NOMO-1 treated with DMSO at 0.1 percent for 48 hours (cell line): ENCODE data around the gene IL10RA.

Experiments used
- DNase-seq: peaks from one replicate; lab custom pipeline; 2025; ENCODE audit not compliant: unreplicated experiment; lab: John Stamatoyannopoulos, UW

IL10RA gene

DNA sequence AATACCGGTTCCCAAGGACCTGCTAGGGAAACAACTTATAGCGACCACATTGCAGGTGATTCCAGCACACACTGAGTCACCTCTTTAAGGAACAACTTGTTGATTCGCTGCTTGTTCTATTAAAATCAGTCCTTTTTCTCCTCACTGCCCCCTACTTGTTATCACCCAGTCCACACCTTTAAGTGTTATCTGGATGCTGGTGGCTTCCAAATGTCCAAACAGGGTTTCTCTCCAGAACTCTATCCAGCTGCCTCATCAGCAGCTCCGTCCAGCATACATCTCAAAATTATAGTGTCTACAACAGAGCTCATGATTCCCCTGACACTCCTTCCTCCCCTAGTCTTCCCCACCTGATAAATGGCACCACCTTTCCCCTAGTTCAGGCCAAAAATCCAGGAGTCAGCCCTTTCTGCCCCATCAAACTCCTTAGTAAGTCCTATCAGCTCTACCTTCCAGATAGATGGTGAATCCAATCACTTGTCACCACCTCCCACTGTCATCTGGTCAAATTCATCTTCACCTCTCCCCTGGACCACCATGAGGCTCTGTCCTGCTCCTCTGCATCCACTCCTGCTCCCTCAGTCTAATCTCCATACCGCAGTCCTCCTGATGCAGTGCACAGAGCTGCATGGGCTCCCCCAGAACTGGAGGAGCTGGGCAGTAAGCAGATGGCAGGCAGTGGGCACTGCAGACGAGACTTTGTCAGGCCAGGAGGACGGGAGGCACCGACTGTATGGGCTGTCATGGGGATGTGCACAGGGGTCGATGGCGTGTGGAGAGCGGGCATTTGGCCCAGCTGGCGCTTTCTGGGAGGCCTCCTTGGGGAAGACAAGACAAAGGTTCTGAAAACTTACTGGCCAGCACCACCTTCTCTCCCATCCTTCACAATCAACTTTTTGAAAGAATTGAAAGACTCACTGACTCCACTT lies 19.3 kb downstream of the IL10RA start:
- no peak for DNase-seq

GRCh38 chr11:118006153-118006534 lies 19.9 kb downstream of the IL10RA start:
- DNase-seq = no peak

DNA sequence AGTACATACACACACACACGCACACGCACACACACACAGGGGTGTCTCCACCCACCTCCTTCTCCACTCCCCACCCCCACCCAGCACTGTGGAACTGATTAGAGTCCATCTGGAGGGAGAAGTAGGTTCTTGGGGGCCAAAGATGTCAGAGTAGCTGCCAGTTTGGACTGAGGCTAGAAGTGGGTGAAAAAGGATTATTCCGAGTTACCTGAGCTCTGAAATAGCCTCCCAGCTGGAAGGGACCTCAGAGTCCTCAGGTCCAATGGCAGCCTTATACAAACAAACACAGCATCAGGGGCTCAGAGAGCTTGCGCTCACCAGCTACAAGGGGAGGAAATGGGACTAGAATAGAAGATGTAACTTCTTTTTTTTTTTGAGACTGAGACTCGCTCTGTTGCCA lies 20.8 kb downstream of the IL10RA start:
- DNase-seq = peak; percentile 37

DNA sequence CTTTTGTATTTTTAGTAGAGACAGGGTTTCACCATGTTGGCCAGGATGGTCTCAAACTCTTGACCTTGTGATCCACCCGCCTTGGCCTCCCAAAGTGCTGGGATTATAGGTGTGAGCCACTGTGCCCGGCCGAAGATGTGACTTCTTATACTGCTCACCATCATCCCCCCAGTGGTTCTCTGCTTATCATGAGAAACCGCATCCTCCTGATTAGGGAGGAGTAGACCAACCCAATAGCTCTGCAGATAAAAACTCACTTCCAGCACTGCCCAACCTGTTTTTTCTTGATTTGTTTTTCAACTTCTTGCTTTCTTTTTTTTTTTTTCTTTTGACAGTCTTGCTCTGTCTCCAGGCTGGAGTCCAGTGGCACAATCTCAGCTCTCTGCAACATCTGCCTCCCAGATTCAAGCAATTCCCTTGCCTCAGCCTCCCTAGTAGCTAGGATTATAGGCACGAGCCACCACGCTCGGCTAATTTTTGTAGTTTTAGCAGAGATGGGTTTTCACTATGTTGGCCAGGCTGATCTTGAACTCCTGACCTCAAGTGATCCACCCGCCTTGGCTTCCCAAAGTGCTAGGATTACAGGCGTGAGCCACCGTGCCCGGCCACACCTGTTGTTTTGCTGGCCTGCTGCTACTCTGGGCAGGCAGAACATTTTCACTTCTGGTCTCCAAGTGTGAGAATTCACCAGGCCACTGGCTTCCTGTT lies 21.5 kb downstream of the IL10RA start:
- DNase-seq = peak; percentile 44

DNA sequence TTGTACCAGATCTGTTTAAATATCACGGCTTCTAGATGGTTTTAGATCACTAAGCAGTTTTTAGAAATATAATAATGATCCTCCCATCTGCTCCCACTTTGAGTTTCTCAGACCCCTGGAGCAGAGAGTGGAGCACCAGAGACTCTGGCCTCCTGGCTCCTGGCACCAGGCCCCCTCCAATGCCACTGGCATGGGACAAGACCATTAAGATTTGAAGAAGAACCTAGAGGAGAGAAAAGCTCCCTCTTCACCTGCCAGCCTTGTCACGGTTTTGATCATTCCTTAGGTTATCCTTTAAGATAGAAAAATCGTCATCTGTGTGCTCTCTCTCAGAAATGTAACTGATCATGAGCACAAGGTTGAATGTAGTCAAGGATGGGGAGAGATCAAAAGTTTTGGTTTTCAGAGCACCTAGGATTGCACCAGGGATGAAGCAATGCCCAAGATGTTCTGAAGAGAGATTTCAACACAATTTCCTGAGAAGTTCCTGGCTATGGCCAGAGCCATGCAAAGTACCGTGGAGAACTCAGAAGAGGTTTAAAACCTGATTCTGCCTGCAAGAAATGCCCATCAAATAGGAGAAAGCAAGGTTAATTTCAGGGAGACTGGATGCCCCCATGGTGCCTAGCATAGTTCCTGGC lies 22.2 kb downstream of the IL10RA start:
- DNase-seq = peak; percentile 58

DNA sequence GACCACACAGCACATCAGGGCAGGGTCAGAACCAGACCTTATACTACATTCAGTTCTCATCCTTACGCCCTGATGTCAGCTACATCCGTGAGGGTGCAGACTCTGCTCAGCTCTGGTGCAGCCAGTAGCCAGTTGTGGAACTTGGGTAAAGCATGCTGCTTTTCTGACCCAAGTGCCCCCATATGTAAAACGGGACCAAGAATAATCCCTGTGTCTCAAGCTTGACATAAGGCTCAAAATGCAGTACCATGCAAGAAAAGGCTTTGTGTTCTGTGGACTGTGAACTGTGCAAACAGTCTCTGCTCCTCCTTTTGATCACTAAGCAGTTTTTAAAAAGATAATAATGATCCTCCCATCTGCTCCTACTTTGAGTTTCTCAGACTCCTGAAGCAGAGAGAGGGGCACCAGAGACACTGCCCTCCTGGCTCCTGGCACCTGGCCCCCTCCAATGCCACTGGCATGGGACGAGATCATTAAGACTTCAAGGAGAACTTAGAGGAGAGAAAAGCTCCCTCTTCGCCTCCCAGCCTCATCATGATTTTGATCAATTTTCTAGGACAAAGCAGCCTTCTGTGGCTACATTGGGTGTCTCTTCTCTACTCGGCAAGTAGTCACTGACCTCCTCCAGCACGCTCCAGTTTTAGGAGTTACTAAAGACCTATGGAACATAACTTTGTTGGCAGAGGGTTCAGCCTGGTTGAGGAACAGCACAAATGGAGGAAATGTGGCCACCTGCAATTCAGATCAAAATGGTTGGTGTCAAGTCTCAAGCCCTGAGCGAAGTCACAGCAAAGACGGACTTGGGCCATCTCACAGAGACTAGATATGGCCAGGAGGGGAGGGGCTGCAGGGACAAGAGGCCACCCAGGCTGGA lies 23.9 kb downstream of the IL10RA start:
- DNase-seq = no peak

GRCh38 chr11:118010738-118011461 lies 24.7 kb downstream of the IL10RA start:
- DNase-seq = peak; percentile 98

DNA sequence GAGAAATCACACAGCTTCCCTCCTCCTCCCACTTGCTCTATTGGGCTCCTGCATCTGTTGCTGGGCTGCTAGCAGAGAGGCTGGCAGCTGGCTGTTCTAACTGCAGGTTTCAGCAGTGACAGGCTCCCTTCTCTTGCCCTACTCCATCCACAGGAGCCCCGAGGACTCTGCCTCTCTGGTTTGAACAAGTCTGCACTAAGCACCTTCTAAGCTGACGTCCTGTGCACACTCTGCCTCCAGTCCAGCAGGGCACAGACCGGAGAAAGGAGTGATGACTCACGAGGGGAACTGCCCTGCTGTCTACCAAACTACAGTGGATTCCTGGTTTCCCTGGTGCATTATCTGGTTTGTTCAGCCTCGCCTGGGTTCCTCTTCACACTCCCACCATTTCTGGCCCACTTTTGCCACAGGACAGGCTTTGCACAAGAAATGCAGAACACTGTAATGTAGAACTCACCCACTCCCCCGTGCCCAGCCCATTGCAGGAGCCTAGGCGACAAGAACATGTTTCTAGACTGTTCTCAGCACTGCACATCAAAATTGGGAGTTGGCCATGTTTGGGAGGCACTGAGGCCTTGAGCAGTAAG lies 26.0 kb downstream of the IL10RA start:
- peak; percentile 77 for DNase-seq

DNA sequence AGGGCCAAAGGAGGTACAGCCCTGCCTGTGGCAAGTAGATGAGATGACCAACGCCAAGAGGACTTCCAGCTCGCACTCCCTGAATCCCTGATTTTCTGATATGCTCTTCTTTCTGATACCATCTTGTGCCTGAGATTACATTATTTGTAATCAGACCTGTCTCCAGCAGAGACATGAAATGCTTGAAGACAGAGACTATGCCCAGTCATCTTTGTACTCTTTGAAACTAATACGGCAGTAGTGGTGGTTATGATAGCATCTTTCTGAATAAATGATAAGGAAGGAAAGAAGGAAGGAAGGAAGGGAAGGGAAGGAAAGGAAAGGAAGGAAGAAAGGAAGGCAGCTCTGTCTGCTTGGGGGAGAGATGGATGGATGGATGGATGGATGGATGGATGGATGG lies 27.8 kb downstream of the IL10RA start:
- DNase-seq = no peak

GRCh38 chr11:118015385-118015841 lies 29.2 kb downstream of the IL10RA start:
- DNase-seq = no peak

- DNase-seq = peak; percentile 65
Measured at GRCh38 chr11:118016104-118016503, 29.9 kb downstream of the IL10RA start.

DNA sequence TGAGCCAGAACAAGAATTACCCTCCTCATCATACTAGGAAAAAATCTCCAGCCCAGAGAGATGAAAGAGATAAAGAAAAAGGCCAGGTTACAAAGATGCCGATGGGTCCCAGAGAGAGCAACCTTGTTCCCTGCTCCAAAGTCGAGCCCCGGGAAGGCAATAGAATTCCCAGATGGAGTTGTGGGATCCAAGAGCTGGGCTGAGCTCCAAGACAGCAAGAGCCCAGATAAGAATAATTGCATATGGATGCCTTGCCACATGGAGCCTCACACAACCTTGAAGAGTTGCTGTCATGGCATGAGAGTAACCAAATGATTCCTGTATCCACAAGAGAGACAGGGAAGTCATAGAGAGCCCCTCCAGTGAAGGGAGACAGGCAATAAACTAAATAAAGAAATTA lies 30.9 kb downstream of the IL10RA start:
- DNase-seq = no peak

GRCh38 chr11:118017631-118018315 lies 31.6 kb downstream of the IL10RA start:
- DNase-seq = no peak

DNA sequence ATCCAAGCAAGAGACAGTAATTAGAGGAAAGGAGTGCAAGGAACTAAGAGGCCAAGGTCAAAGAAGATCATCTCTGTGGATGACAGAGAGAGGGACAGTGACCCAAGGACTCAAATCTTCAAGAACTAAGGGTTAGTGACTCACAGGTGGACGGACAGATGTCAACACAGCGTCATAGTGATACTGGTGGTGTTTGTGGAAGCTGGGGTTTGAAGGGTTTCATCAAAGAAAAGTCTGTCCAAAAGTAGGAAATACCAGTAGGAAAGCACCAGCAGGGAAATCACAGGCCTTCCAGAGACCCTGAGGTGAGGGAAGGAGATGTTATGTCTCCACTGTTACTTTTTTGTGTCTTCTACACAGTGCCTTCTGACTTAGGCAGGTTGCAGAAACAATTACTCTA lies 32.2 kb downstream of the IL10RA start:
- DNase-seq = no peak

DNA sequence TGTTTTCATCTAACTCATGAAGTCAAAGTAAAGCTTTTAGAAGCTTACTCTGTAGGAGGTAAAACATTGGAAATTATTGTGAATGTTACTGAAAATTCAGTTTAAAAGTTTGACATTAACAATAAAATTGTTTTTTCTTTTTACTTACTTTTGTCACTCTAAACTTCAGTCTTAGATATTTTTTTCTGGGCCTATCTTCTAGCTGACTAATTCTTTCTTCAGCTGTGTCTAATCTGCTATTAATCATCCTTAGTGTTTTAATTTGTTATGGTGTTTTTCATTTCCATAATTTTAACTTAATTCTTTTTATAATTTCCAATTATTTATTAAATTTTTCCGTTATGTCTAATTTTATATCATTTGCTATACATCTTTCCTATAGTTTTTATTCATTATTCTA lies 35.0 kb downstream of the IL10RA start:
- no peak for DNase-seq

GRCh38 chr11:118027694-118028093 lies 41.5 kb downstream of the IL10RA start:
- no peak for DNase-seq

DNA sequence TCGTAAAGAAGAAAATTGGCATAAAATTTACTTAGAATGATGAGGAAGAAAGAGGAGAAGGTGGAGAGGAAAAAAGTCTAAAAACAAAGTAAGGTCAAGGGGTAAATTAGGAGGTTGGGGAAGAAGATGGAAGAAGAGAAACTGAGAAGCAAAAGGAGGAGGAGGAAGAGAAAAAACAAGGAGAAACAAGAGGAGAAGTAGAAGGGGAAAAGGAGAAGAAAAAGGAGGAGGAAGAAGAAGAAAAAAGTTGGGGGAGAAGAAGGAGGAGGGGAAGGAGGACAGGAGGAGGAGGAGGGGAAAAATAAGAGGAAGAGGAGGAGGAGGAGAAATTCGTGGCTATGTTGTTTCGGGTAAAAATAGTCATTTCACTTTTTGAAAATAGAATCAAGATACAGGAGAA lies 42.4 kb downstream of the IL10RA start:
- no peak for DNase-seq

DNA sequence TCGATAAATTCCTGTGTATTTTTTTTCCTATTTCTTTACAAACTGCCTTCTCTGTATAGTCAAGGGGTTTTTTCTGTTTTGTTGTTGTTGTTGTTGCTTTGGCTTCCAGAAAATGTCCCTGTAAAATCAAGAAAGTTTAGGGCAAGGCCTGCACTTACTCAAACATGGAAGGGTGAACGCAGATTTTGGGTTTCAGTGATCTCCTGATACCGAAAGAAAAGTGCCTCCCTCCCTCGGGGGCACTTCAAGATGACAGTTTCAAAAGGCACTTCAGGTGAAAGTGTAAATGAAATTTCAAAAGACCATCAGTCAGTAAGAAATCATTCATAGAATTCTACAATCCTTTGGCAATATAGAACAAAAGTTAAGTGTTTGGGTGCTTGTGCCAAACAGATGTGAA lies 47.2 kb downstream of the IL10RA start:
- DNase-seq = no peak

DNA sequence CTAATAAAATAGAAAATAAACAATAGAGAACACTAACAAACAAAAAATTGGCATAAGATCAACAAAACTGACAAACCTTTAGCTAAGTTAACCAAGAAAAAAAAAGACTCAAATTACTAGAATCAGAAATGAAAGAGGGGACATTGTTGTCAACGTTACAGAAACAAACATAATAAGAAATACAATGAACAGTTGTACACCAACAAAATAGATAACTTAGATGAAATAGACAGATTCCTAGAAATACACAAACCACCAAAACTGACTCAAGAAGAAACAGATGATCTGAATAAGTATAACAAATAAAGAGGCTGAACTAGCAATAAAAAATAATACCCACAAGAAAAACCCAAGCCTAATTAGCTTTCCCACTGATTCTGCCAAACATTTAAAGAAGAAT lies 55.9 kb downstream of the IL10RA start:
- no peak for DNase-seq
